Naive thymus-derived CD8-positive, alpha-beta T cell (primary cell): ENCODE results near the gene COL23A1. TPM values are rescaled to one million over a fixed set of nuclear protein-coding genes. Genes with fewer than 3 reads are reported as not detected.
A peak's percentile ranks its signal among the peaks of the same experiment; 100 is the strongest.

Experiments used
- ATAC-seq, 2 donors: fragments of 150-1000 bp; cut with Tn5 transposase in 1 of 2; sonication (Bioruptor Pico), chemical (Tn5 transposase) in 1 of 2; 1 replicate in 1 of 2; 2 replicates in 1 of 2; pipeline ENCODE4 v1.10.0; 2021; ENCODE audit warnings: mild to moderate bottlenecking in 2 of 2, moderate library complexity in 2 of 2
- POLR2A ChIA-PET: fragments of 350-600 bp; sonication (Branson Sonifier 250); formaldehyde crosslinking; loops from one replicate; lab custom pipeline; 2021; ENCODE audit warnings: antibody characterized with exemption; lab: Charles Lee
- DNase-seq, 10 donors: peaks; one replicate each; pipeline versions ENCODE4 v3.0.0 to v3.0.0-alpha.2; 2020 to 2022
- H3K27ac Mint-ChIP-seq, 10 donors: one replicate each; pipeline ENCODE4 v1.8.0; 2020 to 2022; ENCODE audit warnings: mild to moderate bottlenecking in 10 of 10, mixed read lengths in 10 of 10, moderate library complexity in 4 of 10, inconsistent platforms in 1 of 10
- H3K27me3 Mint-ChIP-seq, 5 donors: one replicate each; pipeline ENCODE4 v1.8.0; 2021 to 2022; ENCODE audit warnings: mixed read lengths in 5 of 5
- H3K36me3 Mint-ChIP-seq, 3 donors: one replicate each; pipeline ENCODE4 v1.8.0; 2020 to 2022; ENCODE audit warnings: mixed read lengths in 3 of 3, mild to moderate bottlenecking in 2 of 3, inconsistent platforms in 1 of 3
- H3K4me1 Mint-ChIP-seq, 4 donors: one replicate each; pipeline ENCODE4 v1.8.0; 2021 to 2022; ENCODE audit warnings: mixed read lengths in 4 of 4
- H3K4me3 Mint-ChIP-seq, 10 donors: one replicate each; pipeline ENCODE4 v1.8.0; 2020 to 2022; ENCODE audit warnings: mild to moderate bottlenecking in 10 of 10, mixed read lengths in 10 of 10, moderate library complexity in 6 of 10, inconsistent platforms in 1 of 10
- H3K9me3 Mint-ChIP-seq, 9 donors: one replicate each; pipeline ENCODE4 v1.8.0; 2020 to 2022; ENCODE audit warnings: mixed read lengths in 9 of 9, mild to moderate bottlenecking in 3 of 9, inconsistent platforms in 1 of 9, moderate library complexity in 1 of 9
- polyA plus RNA-seq, 3 donors: library from polyadenylated mRNA; unstranded; fragments of 300-500 nt; fragmentation: Illumina TruSeq; gene quantifications; one replicate each; pipeline ENCODE4 v1.2.3, GENCODE V29; 2021
- total RNA-seq, 8 experiments: library from RNA in 2 of 8; stranded (reverse) in 2 of 8; gene quantifications; one replicate each; pipeline ENCODE4 v1.2.3 and lab custom pipeline; 2021 to 2026

The COL23A1 gene
- total and polyA plus RNA-seq, 5 experiments from 2014 or later, result 0.10 to 0.51 (median 0.16) TPM; not detected in 2

DNA sequence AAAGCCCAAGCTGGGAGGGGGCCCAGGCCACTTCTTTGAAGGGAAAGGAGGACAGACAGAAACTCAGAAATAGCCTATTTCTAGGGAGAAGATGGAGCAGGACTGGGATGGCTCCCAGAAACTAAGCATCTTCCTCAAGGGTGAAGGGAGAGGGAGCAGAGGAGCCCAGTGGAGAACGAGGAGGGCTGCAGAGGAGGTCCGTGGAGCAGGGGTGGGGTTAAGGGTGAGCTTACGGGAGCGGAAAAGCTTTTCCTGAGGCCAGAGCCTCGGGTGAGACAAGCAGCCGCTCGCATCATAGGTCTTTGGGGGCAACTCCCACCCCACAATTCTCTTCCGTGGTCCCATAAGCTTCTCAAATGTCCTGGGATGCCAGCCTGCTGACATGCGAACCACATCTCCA is 230.5 kb downstream of the COL23A1 start:
- POLR2A ChIA-PET, result interaction anchor here (0.6 kb wide), 1 partner anchor 266 kb away, joined by 3 read pairs; no protein-coding TSS in a partner anchor
- no peak for ATAC-seq
- peak overlapping the region in 1 of 10 donors; percentile 28 for H3K27ac Mint-ChIP-seq
- H3K4me1 Mint-ChIP-seq, result peaks cover 11 to 21% (median 17%) of the 10 kb centered on the region in 4 donors
- H3K9me3 Mint-ChIP-seq, result no peaks in the 10 kb centered on the region
- H3K4me3 Mint-ChIP-seq, result no peak overlapping the region
- H3K27me3 Mint-ChIP-seq, result peaks cover 2 to 29% (median 8%) of the 10 kb centered on the region in 5 donors
- no peak for DNase-seq
- H3K36me3 Mint-ChIP-seq, result no peaks in the 10 kb centered on the region

DNA sequence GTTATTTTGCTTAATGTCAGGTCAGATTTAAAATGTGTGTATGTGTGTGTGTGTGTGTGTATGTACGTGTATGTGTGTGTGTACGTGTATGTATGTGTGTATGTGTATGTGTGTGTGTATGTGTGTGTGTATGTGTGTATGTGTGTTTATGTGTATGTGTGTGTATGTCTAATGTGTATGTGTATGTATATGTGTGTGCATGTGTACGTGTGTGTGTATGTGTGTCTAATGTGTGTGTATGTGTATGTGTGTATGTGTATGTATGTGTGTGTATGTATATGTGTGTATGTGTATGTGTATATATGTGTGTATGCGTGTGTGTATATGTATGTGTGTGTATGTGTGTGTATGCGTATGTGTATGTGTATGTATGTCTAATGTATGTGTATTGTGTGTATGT is 232.5 kb downstream of the COL23A1 start:
- peaks cover 11 to 21% (median 13%) of the 10 kb centered on the region in 4 donors for H3K4me1 Mint-ChIP-seq
- no peak overlapping the region for H3K4me3 Mint-ChIP-seq
- DNase-seq (no peak), ATAC-seq (no peak)
- H3K9me3 Mint-ChIP-seq, result no peaks in the 10 kb centered on the region
- peaks cover 2 to 29% (median 15%) of the 10 kb centered on the region in 5 donors for H3K27me3 Mint-ChIP-seq
- POLR2A ChIA-PET, result no interaction called here
- no peak overlapping the region for H3K27ac Mint-ChIP-seq
- H3K36me3 Mint-ChIP-seq, result no peaks in the 10 kb centered on the region

DNA sequence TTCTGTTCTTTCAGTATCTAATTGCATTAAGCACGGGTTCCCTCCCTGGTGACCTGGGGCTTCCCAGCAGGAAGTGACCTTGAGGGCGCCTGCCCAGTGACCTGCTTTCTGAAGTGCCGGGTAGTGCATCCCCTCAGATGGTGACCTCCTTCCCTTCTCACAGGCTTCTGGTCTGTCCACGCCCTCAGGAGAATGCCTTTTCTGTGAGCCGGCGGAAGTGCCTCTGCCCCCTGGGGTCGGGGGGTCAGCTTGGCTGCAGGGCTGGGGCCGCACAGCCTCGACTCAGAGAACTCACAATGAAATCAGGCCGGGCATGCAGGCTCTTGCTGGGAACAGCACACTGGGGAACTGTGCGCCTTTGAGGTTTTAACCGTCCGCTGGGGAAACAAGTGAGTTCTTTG is 233.1 kb downstream of the COL23A1 start:
- ATAC-seq (no peak), DNase-seq (no peak)
- Mint-ChIP-seq H3K27me3 (peaks cover 2 to 29% (median 15%) of the 10 kb centered on the region in 5 donors), H3K27ac (no peak overlapping the region), H3K9me3 (no peaks in the 10 kb centered on the region), H3K4me1 (peaks cover 11 to 21% (median 13%) of the 10 kb centered on the region in 4 donors), H3K36me3 (no peaks in the 10 kb centered on the region), H3K4me3 (peak overlapping the region in 2 of 10 donors; percentile 26 to 34)
- POLR2A ChIA-PET, result no interaction called here

DNA sequence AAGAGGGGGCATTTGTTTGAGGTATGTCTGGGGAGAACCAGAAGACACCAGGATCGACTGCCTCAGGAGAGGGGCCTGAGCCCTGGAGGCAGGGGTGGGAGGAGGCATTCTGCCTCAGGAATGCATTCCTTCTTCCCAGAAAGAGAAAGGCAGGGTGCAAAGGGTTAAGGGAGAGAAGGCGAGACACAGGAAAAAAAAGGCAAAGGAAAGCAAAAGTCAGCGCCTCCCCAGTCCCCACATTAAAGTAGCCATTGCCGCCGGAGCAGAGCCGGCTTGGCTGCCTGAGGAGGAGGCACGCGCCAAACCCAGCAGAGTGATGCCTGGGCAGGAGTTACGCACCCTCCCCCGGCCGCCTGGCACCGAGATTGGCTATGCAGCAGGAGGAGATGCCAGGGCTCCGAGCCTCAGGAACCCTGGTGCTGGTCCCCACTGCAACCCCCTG is 233.7 kb downstream of the COL23A1 start:
- H3K27ac Mint-ChIP-seq, result peak overlapping the region in 1 of 10 donors; percentile 3
- H3K4me3 Mint-ChIP-seq, result peak overlapping the region in 4 of 10 donors; percentile 2 to 51 (median 29)
- H3K27me3 Mint-ChIP-seq, result peaks cover 2 to 29% (median 15%) of the 10 kb centered on the region in 5 donors
- H3K9me3 Mint-ChIP-seq, result no peaks in the 10 kb centered on the region
- ATAC-seq, result peak in 1 of 2 donors; percentile 35
- peaks cover 11 to 21% (median 13%) of the 10 kb centered on the region in 4 donors for H3K4me1 Mint-ChIP-seq
- DNase-seq, result no peak
- POLR2A ChIA-PET, result no interaction called here
- no peaks in the 10 kb centered on the region for H3K36me3 Mint-ChIP-seq

GRCh38 chr5:178355671-178356070 is 234.5 kb downstream of the COL23A1 start:
- DNase-seq (no peak), ATAC-seq (no peak)
- H3K4me1 Mint-ChIP-seq, result peaks cover 11 to 21% (median 13%) of the 10 kb centered on the region in 4 donors
- peak overlapping the region in 1 of 10 donors; percentile 2 for H3K4me3 Mint-ChIP-seq
- H3K27ac Mint-ChIP-seq, result no peak overlapping the region
- H3K36me3 Mint-ChIP-seq, result no peaks in the 10 kb centered on the region
- H3K27me3 Mint-ChIP-seq, result peaks cover 2 to 29% (median 15%) of the 10 kb centered on the region in 5 donors
- POLR2A ChIA-PET, result no interaction called here
- H3K9me3 Mint-ChIP-seq, result no peaks in the 10 kb centered on the region

DNA sequence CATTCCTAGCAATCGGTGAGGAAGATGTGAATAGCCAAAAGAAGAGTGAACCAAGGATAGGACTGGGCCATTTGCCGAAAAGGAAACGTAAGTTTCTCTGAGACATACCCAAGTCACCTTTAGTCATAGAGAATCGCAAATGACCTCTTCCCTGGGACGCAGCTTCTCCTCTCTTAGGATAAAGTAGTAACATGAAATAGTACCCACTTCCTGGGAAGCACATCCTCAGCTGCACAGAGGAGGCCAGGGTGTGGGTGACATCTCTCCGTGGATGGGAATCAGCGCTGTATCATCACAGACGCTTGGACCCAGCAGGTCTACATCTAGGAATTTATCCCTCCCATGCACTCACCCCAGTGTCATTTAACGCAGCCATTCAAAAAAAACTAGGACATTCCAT is 236.7 kb downstream of the COL23A1 start:
- Mint-ChIP-seq H3K27ac (no peak overlapping the region), H3K4me1 (peaks cover 11 to 21% (median 13%) of the 10 kb centered on the region in 4 donors), H3K36me3 (no peaks in the 10 kb centered on the region), H3K4me3 (no peak overlapping the region), H3K9me3 (no peaks in the 10 kb centered on the region), H3K27me3 (peaks cover 0 to 26% (median 15%) of the 10 kb centered on the region in 5 donors)
- POLR2A ChIA-PET, result no interaction called here
- DNase-seq, result no peak
- ATAC-seq, result no peak

GRCh38 chr5:178352035-178352349 is 238.2 kb downstream of the COL23A1 start:
- no peak for ATAC-seq
- H3K27ac Mint-ChIP-seq, result no peak overlapping the region
- H3K9me3 Mint-ChIP-seq, result no peaks in the 10 kb centered on the region
- peaks cover 0 to 15% (median 11%) of the 10 kb centered on the region in 5 donors for H3K27me3 Mint-ChIP-seq
- no peak overlapping the region for H3K4me3 Mint-ChIP-seq
- H3K36me3 Mint-ChIP-seq, result no peaks in the 10 kb centered on the region
- peaks cover 5 to 12% (median 9%) of the 10 kb centered on the region in 4 donors for H3K4me1 Mint-ChIP-seq
- POLR2A ChIA-PET, result no interaction called here
- DNase-seq, result no peak

GRCh38 chr5:178351221-178352034 is 238.8 kb downstream of the COL23A1 start:
- Mint-ChIP-seq H3K27ac (peak overlapping the region in 3 of 10 donors; percentile 22 to 41 (median 33)), H3K4me3 (no peak overlapping the region), H3K27me3 (peaks cover 0 to 13% (median 9%) of the 10 kb centered on the region in 5 donors), H3K9me3 (no peaks in the 10 kb centered on the region), H3K36me3 (no peaks in the 10 kb centered on the region), H3K4me1 (peaks cover 3 to 6% (median 5%) of the 10 kb centered on the region in 4 donors)
- ATAC-seq (no peak), DNase-seq (no peak)
- POLR2A ChIA-PET, result no interaction called here

- H3K4me3 Mint-ChIP-seq, result no peak overlapping the region
- H3K4me1 Mint-ChIP-seq, result no peaks in the 10 kb centered on the region
- H3K27ac Mint-ChIP-seq, result peak overlapping the region in 2 of 10 donors; percentile 22 to 41
- no peak for ATAC-seq
- no peaks in the 10 kb centered on the region for H3K9me3 Mint-ChIP-seq
- H3K36me3 Mint-ChIP-seq, result no peaks in the 10 kb centered on the region
- peaks cover 0 to 7% (median 3%) of the 10 kb centered on the region in 5 donors for H3K27me3 Mint-ChIP-seq
- POLR2A ChIA-PET, result no interaction called here
- DNase-seq, result no peak
Measured at GRCh38 chr5:178350361-178351220, 239.6 kb downstream of the COL23A1 start.

DNA sequence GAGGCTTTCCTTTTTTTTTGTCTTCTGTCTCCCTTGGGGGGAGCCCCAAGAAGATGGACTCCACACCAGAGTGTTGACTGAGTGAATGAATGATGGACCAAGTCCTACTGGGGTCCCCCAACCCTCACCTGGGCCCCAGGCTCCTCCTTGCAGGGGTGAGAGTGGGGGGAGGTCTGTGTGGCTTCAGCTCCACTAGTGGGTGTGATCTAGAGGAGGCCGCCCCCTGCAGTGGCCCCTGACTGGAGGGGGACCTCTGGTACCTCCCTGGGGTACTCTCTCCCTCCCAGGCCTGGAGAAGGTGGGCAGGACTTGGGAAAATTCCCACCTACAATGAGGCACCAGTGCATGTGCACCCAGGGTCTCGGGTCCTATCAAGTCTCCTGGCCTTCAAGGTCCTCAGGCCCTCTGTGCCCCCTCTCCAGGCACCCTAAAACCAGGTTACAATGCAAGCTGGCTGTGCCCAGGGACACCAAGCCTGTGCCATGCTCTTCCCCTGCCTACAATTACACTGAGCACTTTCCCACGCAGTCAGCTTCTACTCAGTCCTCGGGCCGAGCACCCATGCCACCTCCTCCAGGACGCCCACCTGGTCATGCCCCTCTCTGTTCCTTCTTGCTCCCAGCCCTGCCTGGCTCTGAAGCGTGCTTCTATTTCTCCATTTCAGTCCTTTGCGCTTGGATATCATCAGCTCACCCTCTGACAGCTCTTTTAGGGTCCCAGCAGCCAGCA is 240.4 kb downstream of the COL23A1 start:
- DNase-seq (no peak), ATAC-seq (no peak)
- Mint-ChIP-seq H3K27ac (peak overlapping the region in 1 of 10 donors; percentile 30), H3K4me3 (peak overlapping the region in 1 of 10 donors; percentile 73), H3K9me3 (no peaks in the 10 kb centered on the region), H3K4me1 (no peaks in the 10 kb centered on the region), H3K27me3 (peaks cover 0 to 7% (median 3%) of the 10 kb centered on the region in 5 donors), H3K36me3 (no peaks in the 10 kb centered on the region)
- POLR2A ChIA-PET, result no interaction called here

DNA sequence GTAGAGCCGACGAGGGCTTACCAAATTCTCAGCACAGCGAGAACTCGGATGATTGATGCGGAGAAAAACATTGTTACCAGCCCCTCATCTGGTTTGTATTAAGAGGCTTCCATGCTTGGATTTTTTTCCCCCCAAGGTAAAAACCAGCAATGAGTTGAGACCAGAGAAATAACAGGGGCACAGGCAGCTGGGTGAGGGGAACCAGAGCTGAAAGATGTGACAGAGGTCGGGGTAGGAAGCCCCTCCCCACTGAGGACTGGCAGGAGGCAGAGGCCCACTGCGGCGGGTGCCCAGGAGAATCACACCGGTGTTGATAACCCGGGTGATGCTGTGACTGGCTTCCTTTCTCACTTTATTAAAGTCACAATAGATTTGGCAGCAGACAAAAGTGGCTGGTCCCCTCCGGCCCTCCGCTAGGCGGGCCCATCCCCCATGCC is 241.1 kb downstream of the COL23A1 start:
- Mint-ChIP-seq H3K27me3 (peaks cover 0 to 5% (median 0%) of the 10 kb centered on the region in 5 donors), H3K9me3 (no peaks in the 10 kb centered on the region), H3K4me1 (no peaks in the 10 kb centered on the region), H3K4me3 (no peak overlapping the region), H3K27ac (no peak overlapping the region), H3K36me3 (no peaks in the 10 kb centered on the region)
- POLR2A ChIA-PET, result no interaction called here
- DNase-seq (no peak), ATAC-seq (no peak)

GRCh38 chr5:178348356-178349074 is 241.7 kb downstream of the COL23A1 start:
- H3K4me1 Mint-ChIP-seq, result no peaks in the 10 kb centered on the region
- peak overlapping the region in 1 of 10 donors; percentile 5 for H3K27ac Mint-ChIP-seq
- H3K36me3 Mint-ChIP-seq, result no peaks in the 10 kb centered on the region
- H3K27me3 Mint-ChIP-seq, result peaks cover 0 to 3% (median 0%) of the 10 kb centered on the region in 5 donors
- H3K9me3 Mint-ChIP-seq, result no peaks in the 10 kb centered on the region
- POLR2A ChIA-PET, result no interaction called here
- no peak for DNase-seq
- no peak overlapping the region for H3K4me3 Mint-ChIP-seq
- ATAC-seq, result no peak
